Bronchial epithelial cell (primary cell): ENCODE data around the gene CARD9. TPM values are rescaled to one million over a fixed set of nuclear protein-coding genes. Genes with fewer than 3 reads are reported as not detected.
A peak's percentile ranks its signal among the peaks of the same experiment; 100 is the strongest.

Experiments
- DNase-seq: peaks from one replicate; pipeline ENCODE4 v3.0.0-alpha.2; 2010; ENCODE audit warnings: low read depth
- FAIRE-seq: peaks from 2 replicates; lab custom pipeline; 2011; peaks lifted over from hg19 to GRCh38; lab: Jason Lieb, UNC
- H3K27me3 ChIP-seq: 2 replicates; pipeline ENCODE4 v1.5.1; 2011; ENCODE audit warnings: low read length; ENCODE audit not compliant: control insufficient read depth, insufficient read depth
- H3K36me3 ChIP-seq: 2 replicates; pipeline ENCODE4 v1.5.1; 2011; ENCODE audit warnings: low read length; ENCODE audit not compliant: control insufficient read depth, insufficient read depth
- H3K4me3 ChIP-seq: 2 replicates; pipeline ENCODE4 v1.5.1; 2011; ENCODE audit warnings: mild to moderate bottlenecking, low read depth, low read length, control low read depth
- total RNA-seq: library from RNA; depleted of rRNA; stranded (reverse); fragments of >200 nt; gene quantifications from 2 replicates; pipeline ENCODE4 v1.2.1, GENCODE V29; 2014
- TF ChIP-seq, protein P1 (sequence below): IDR thresholded peaks from 2 replicates; pipeline ENCODE4 v1.5.1; 2011; ENCODE audit warnings: mild to moderate bottlenecking, moderate library complexity, low read length, control low read depth, inconsistent platforms; ENCODE audit not compliant: insufficient read depth, severe bottlenecking

The CARD9 gene
- total RNA-seq, 1 donor from 2014 or later: 0.53 TPM

DNA sequence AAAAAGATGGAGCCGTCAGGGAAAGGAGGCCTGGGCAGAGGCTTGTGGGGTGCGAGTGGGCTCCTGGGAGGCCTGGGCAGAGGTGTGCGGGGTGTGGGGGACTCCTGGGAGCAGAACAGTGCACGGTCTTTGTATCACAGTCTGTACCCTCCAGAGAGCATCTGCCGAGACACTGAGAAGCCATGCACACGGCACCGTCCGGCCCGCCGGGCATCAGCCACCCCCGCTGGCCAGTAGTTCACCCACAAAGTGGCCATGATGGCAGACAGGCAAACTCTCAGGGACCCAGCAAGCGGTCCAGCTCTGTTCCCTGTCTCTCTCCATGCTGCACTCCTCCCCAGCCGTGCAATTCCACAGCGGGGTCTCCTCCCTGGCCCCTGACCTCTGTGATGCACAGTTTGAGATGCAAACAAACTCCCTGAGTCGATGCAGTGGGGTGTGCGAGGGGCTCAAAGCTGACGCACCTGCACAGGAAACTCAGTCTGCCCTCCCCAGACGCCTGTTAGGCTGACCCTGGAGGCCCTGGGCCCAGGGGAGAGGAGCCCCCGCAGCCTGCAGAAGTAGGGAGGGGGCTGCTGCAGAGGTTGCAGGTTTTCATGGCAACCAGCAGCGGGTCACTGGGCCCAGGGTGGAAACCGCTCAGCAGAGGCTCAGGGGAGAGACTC, 55.2 kb downstream of the CARD9 start:
- Histone ChIP-seq H3K4me3 (no peak overlapping the region), H3K27me3 (no peaks in the 10 kb centered on the region), H3K36me3 (no peaks in the 10 kb centered on the region)
- TF ChIP-seq, protein P1, sequence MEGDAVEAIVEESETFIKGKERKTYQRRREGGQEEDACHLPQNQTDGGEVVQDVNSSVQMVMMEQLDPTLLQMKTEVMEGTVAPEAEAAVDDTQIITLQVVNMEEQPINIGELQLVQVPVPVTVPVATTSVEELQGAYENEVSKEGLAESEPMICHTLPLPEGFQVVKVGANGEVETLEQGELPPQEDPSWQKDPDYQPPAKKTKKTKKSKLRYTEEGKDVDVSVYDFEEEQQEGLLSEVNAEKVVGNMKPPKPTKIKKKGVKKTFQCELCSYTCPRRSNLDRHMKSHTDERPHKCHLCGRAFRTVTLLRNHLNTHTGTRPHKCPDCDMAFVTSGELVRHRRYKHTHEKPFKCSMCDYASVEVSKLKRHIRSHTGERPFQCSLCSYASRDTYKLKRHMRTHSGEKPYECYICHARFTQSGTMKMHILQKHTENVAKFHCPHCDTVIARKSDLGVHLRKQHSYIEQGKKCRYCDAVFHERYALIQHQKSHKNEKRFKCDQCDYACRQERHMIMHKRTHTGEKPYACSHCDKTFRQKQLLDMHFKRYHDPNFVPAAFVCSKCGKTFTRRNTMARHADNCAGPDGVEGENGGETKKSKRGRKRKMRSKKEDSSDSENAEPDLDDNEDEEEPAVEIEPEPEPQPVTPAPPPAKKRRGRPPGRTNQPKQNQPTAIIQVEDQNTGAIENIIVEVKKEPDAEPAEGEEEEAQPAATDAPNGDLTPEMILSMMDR: no peak
- DNase-seq (no peak), FAIRE-seq (no peak)

DNA sequence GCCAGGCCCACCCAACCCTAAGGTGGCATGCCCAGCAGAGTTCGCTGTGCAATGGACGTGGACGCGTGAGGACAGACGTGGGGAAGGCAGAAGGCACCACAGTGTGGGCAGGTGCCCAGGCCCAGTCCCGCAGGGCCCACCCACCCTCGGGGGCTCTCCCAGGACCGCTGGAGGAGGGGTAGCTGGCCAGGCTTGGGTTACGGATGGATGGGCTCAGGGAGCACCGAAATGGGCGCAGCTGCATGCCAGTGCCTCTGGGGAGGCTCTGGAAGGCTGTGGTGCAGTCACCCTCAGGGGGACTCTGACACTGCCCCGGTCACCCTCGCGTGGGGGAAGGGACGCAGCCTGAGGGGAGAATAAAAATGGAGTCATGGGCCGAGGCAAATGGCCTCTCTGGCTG, 55.8 kb downstream of the CARD9 start:
- no peaks in the 10 kb centered on the region for H3K36me3 ChIP-seq
- TF ChIP-seq, protein P1: no peak
- FAIRE-seq (no peak), DNase-seq (no peak)
- H3K27me3 ChIP-seq: no peaks in the 10 kb centered on the region
- H3K4me3 ChIP-seq: no peak overlapping the region

DNA sequence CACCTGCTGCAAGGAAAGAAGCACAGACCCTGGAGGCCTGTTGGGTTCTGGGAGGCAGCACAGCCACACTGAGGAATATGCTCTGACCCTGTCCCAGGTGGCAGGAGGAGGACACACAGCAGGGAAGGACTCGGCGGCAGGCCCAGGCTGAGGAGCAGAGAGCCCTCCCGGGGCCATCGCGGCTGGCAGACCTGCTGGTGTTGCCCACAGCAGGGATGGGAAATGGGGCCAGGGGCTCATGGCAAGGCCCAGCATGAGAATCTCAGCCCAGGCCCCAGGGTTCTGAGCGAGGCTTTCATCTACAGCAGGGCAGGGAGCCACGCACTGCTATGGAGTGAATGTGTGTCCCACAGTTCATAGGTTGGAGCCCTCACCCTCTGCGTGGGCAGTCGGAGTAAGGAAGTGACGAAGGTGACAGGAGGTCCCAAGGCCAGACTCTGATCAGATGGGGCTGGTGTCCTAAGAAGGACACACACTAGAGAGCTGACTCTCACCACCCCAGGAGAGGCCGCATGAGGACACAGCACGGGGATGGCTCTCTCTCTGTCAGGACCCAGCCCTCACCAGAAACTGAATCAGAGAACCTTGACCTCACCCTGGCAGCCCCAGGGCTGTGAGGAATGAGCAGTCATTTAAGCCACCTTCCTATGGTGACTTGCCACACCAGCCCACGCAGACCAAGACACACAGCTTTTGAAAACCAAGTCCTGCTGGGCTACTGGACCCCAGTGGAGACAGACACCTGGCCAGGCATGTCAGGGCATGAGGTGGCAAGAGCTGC, 56.4 kb downstream of the CARD9 start:
- Histone ChIP-seq H3K4me3 (no peak overlapping the region), H3K27me3 (no peaks in the 10 kb centered on the region), H3K36me3 (no peaks in the 10 kb centered on the region)
- DNase-seq (peak; percentile 12), FAIRE-seq (no peak)
- TF ChIP-seq, protein P1: no peak

DNA sequence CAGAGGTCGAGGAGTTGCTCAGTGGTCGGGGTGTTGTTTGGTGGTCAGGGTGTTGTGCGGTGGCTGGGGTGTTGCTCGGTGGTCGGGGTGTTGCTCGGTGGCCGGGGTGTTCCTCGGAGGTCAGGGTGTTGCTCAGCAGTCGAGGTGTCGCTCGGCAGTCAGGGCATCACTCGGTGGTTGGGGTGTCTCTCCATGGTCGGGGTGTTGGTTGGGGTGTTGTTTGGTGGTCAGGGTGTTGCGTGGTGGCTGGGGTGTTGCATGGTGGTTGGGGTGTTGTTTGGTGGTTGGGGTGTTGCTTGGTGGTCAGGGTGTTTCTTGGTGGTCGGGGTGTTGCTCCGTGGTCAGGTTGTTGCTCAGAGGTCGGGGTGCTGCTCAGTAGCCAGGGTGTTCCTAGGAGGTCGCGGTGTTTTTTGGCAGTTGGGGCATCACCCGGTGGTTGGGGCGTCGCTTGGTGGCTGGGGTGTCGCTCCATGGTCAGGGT, 57.2 kb downstream of the CARD9 start:
- Histone ChIP-seq H3K36me3 (no peaks in the 10 kb centered on the region), H3K27me3 (no peaks in the 10 kb centered on the region), H3K4me3 (no peak overlapping the region)
- TF ChIP-seq, protein P1: no peak
- no peak for DNase-seq
- FAIRE-seq: no peak

DNA sequence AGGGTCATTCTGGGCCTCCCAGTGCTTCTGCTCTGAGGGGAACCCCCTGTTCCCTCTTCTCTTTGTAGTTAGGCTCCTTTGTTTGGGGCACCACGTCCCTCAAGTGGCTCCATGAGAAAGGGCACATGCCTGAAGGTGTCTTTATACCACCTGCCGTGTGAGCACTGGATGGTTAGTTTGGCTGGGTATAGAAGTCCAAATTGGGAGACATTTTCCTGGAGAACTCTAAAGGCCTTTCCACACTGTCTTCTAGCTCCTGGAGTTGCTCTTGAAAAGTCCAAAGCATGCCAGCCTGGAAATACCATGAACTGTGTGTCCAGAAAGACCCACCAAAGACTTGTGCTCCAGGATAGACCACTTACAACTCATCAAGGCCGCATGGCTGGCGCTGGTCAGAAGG, 58.5 kb downstream of the CARD9 start:
- no peak for FAIRE-seq

More for the DNA sequence above, 58.5 kb downstream of the CARD9 start:
- DNase-seq: no peak
- no peaks in the 10 kb centered on the region for H3K27me3 ChIP-seq
- no peaks in the 10 kb centered on the region for H3K36me3 ChIP-seq
- TF ChIP-seq, protein P1: no peak
- H3K4me3 ChIP-seq: no peak overlapping the region
